NT2/D1 (cell line): ENCODE results near the gene TMOD1.

ENCODE experiments used
- DNase-seq: peaks from one replicate; pipeline ENCODE4 v3.0.0-alpha.2; 2011; ENCODE audit warnings: low read depth, low spot score
- H3K27me3 ChIP-seq: 2 replicates; pipeline ENCODE4 v1.6.0; 2011; ENCODE audit warnings: mild to moderate bottlenecking; ENCODE audit not compliant: insufficient read length, insufficient read depth
- H3K36me3 ChIP-seq: 2 replicates; pipeline ENCODE4 v1.6.1; 2011; ENCODE audit warnings: mild to moderate bottlenecking, low read length, mixed read lengths; ENCODE audit not compliant: insufficient read depth, insufficient read length
- H3K4me1 ChIP-seq: 2 replicates; pipeline ENCODE4 v1.5.1; 2011; ENCODE audit not compliant: insufficient read depth, insufficient read length
- H3K4me3 ChIP-seq: 2 replicates; pipeline ENCODE4 v1.5.1; 2011; ENCODE audit warnings: low read depth; ENCODE audit not compliant: insufficient read length
- H3K9ac ChIP-seq: 2 replicates; pipeline ENCODE4 v1.6.0; 2011; ENCODE audit warnings: low read depth; ENCODE audit not compliant: insufficient read length
- H3K9me3 ChIP-seq: 2 replicates; pipeline ENCODE4 v1.5.1; 2011; ENCODE audit warnings: mild to moderate bottlenecking, low read length; ENCODE audit not compliant: insufficient read depth
- SUZ12 ChIP-seq: IDR thresholded peaks from 2 replicates; pipeline ENCODE4 v1.6.1; 2011; ENCODE audit not compliant: insufficient read length, insufficient read depth; ENCODE audit errors: extremely low read depth
- YY1 ChIP-seq: IDR thresholded peaks from 2 replicates; pipeline ENCODE4 v1.6.1; 2011; ENCODE audit not compliant: insufficient read length, insufficient read depth
- ZNF274 ChIP-seq: IDR thresholded peaks from 2 replicates; pipeline ENCODE4 v1.6.1; 2011; ENCODE audit warnings: mild to moderate bottlenecking, low read depth, low read length

The TMOD1 gene

GRCh38 chr9:97470076-97470475 lies 31.4 kb upstream of the TMOD1 start:
- Histone ChIP-seq H3K9ac (no peak overlapping the region), H3K36me3 (no peaks in the 10 kb centered on the region), H3K4me3 (no peak overlapping the region), H3K27me3 (no peaks in the 10 kb centered on the region), H3K4me1 (no peaks in the 10 kb centered on the region), H3K9me3 (no peaks in the 10 kb centered on the region)
- DNase-seq: no peak
- TF ChIP-seq ZNF274: no peak
- TF ChIP-seq YY1: no peak
- no peak for TF ChIP-seq SUZ12

- no peaks in the 10 kb centered on the region for H3K4me1 ChIP-seq
- H3K4me3 ChIP-seq: no peak overlapping the region
- H3K9me3 ChIP-seq: no peaks in the 10 kb centered on the region
- H3K9ac ChIP-seq: no peak overlapping the region
- DNase-seq: no peak
- TF ChIP-seq SUZ12: no peak
- H3K27me3 ChIP-seq: no peaks in the 10 kb centered on the region
- H3K36me3 ChIP-seq: no peaks in the 10 kb centered on the region
These were observed 27.7 kb upstream of the TMOD1 start for GRCh38 chr9:97473717-97474116.

GRCh38 chr9:97474372-97474925 lies 27.0 kb upstream of the TMOD1 start:
- DNase-seq: no peak
- TF ChIP-seq SUZ12 (no peak), YY1 (no peak), ZNF274 (no peak)
- Histone ChIP-seq H3K9ac (no peak overlapping the region), H3K4me1 (no peaks in the 10 kb centered on the region), H3K36me3 (no peaks in the 10 kb centered on the region), H3K9me3 (no peaks in the 10 kb centered on the region), H3K27me3 (no peaks in the 10 kb centered on the region), H3K4me3 (no peak overlapping the region)

- Histone ChIP-seq H3K9me3 (no peaks in the 10 kb centered on the region), H3K4me1 (no peaks in the 10 kb centered on the region), H3K4me3 (no peak overlapping the region), H3K9ac (no peak overlapping the region), H3K36me3 (no peaks in the 10 kb centered on the region), H3K27me3 (no peaks in the 10 kb centered on the region)
- TF ChIP-seq YY1 (no peak), ZNF274 (no peak), SUZ12 (no peak)
- no peak for DNase-seq
These were observed 26.4 kb upstream of the TMOD1 start for GRCh38 chr9:97475059-97475458.

- TF ChIP-seq SUZ12: no peak
- TF ChIP-seq ZNF274: no peak
- TF ChIP-seq YY1: no peak
- no peak overlapping the region for H3K4me3 ChIP-seq
- H3K9ac ChIP-seq: no peak overlapping the region
- H3K36me3 ChIP-seq: no peaks in the 10 kb centered on the region
- no peaks in the 10 kb centered on the region for H3K9me3 ChIP-seq
- no peak for DNase-seq
- H3K27me3 ChIP-seq: no peaks in the 10 kb centered on the region
- H3K4me1 ChIP-seq: no peaks in the 10 kb centered on the region
These were observed 23.0 kb upstream of the TMOD1 start for GRCh38 chr9:97478301-97478981.

- Histone ChIP-seq H3K4me1 (no peaks in the 10 kb centered on the region), H3K9me3 (no peaks in the 10 kb centered on the region), H3K36me3 (no peaks in the 10 kb centered on the region), H3K4me3 (no peak overlapping the region), H3K27me3 (no peaks in the 10 kb centered on the region), H3K9ac (no peak overlapping the region)
- no peak for DNase-seq
- TF ChIP-seq SUZ12: no peak
- TF ChIP-seq ZNF274: no peak
- no peak for TF ChIP-seq YY1
These were observed 21.8 kb upstream of the TMOD1 start for GRCh38 chr9:97479496-97480159.

- Histone ChIP-seq H3K4me1 (no peaks in the 10 kb centered on the region), H3K27me3 (no peaks in the 10 kb centered on the region), H3K4me3 (no peak overlapping the region), H3K9ac (no peak overlapping the region), H3K9me3 (no peaks in the 10 kb centered on the region), H3K36me3 (no peaks in the 10 kb centered on the region)
- TF ChIP-seq YY1 (no peak), ZNF274 (no peak), SUZ12 (no peak)
- DNase-seq: no peak
These were observed 21.3 kb upstream of the TMOD1 start for GRCh38 chr9:97480174-97480573.
